H1 (cell line): ENCODE data around the gene TRIM38.

Experiments used
- GABPA ChIP-seq: IDR thresholded peaks from 2 replicates; pipeline ENCODE4 v1.6.1; 2011; ENCODE audit warnings: mild to moderate bottlenecking, low read length, moderate library complexity, borderline replicate concordance; ENCODE audit not compliant: insufficient read depth
- MAX ChIP-seq: IDR thresholded peaks from 2 replicates; pipeline ENCODE4 v1.6.1; 2012; ENCODE audit warnings: inconsistent platforms
- POLR2A ChIP-seq, 2 experiments: IDR thresholded peaks; 1 replicate in 1 of 2; 2 replicates in 1 of 2; pipeline ENCODE4 v1.6.1; 2011; ENCODE audit warnings: low read depth in 2 of 2, low read length in 2 of 2, mild to moderate bottlenecking in 2 of 2; ENCODE audit errors: control extremely low read depth in 1 of 2
- SIN3A ChIP-seq, 2 experiments: IDR thresholded peaks in 1 of 2; conservative IDR thresholded peaks in 1 of 2; 2 replicates each; pipeline ENCODE4 v1.6.1; 2011 to 2012; ENCODE audit warnings: low read length in 2 of 2, improper control_type of control experiment in 1 of 2, low read depth in 1 of 2, mild to moderate bottlenecking in 1 of 2
- SUZ12 ChIP-seq: fragments of 200-600 bp; sonication (generic); IDR thresholded peaks from 2 replicates; pipeline ENCODE4 v1.6.1; 2012; ENCODE audit warnings: mild to moderate bottlenecking, inconsistent platforms, low read length, moderate library complexity, mixed read lengths

- TF ChIP-seq MAX (no peak), SIN3A (conservative IDR thresholded peaks at IDR 0.05 in 1 of 2, IDR thresholded peaks at IDR 0.05 in 1 of 2; ENCODE audit: low read depth in 1 of 2, low read length in 2 of 2) (no peak), GABPA (no peak), SUZ12 (no peak), POLR2A (IDR thresholded peaks at IDR 0.05; ENCODE audit: control extremely low read depth in 1 of 2, low read depth in 2 of 2, low read length in 2 of 2) (no peak)
Measured at GRCh38 chr6:26003102-26003694, 40.6 kb downstream of the TRIM38 start.
